Measurements from ENCODE around the gene WDR62. TPM values are rescaled to one million over a fixed set of nuclear protein-coding genes. Genes with fewer than 3 reads are reported as not detected.
A peak's percentile ranks its signal among the peaks of the same experiment; 100 is the strongest.

The WDR62 gene
- total RNA-seq, 2 donors from 2014 or later: 23.5 to 34.4 TPM

- H3K9me3 ChIP-seq (ENCODE audit: control insufficient read depth, low read length): no peaks in the 10 kb centered on the region
- no peak overlapping the region for H3K9ac ChIP-seq (ENCODE audit: extremely low read depth, low read length, poor library complexity, severe bottlenecking)
- Mint-ChIP-seq H3K9me3 (no peaks in the 10 kb centered on the region), H3K27me3 (ENCODE audit: insufficient read depth) (no peaks in the 10 kb centered on the region), H3K4me1 (peaks cover 9% of the 10 kb centered on the region), H3K27ac (no peak overlapping the region), H3K36me3 (ENCODE audit: low read depth) (peaks cover 16% of the 10 kb centered on the region), H3K4me3 (no peak overlapping the region)
- H3K4me3 ChIP-seq (ENCODE audit: low read length): no peak overlapping the region
- H3K36me3 ChIP-seq (ENCODE audit: control insufficient read depth, insufficient read depth, low read length): no peaks in the 10 kb centered on the region
- no peak for TF ChIP-seq CTCF (conservative IDR thresholded peaks at IDR 0.05)
- no peaks in the 10 kb centered on the region for H3K27me3 ChIP-seq (ENCODE audit: control insufficient read depth, insufficient read depth, low read length, poor library complexity, severe bottlenecking)
- no peak overlapping the region for H3K27ac ChIP-seq (ENCODE audit: low read depth, low read length)
- DNase-seq: no peak
- H3K4me1 ChIP-seq (ENCODE audit: control insufficient read depth, insufficient read depth, low read length): no peaks in the 10 kb centered on the region
Observed at GRCh38 chr19:36047835-36048234, 6.9 kb upstream of the WDR62 start.

- no peaks in the 10 kb centered on the region for H3K9me3 Mint-ChIP-seq
- no peaks in the 10 kb centered on the region for H3K4me1 ChIP-seq (ENCODE audit: control insufficient read depth, insufficient read depth, low read length)
- H3K9ac ChIP-seq (ENCODE audit: extremely low read depth, low read length, poor library complexity, severe bottlenecking): no peak overlapping the region
- no peaks in the 10 kb centered on the region for H3K9me3 ChIP-seq (ENCODE audit: control insufficient read depth, low read length)
- no peak for DNase-seq
- no peak for TF ChIP-seq CTCF (conservative IDR thresholded peaks at IDR 0.05)
- peaks cover 2% of the 10 kb centered on the region for H3K27me3 Mint-ChIP-seq (ENCODE audit: insufficient read depth)
- H3K27me3 ChIP-seq (ENCODE audit: control insufficient read depth, insufficient read depth, low read length, poor library complexity, severe bottlenecking): no peaks in the 10 kb centered on the region
- no peak overlapping the region for H3K4me3 ChIP-seq (ENCODE audit: low read length)
- no peak overlapping the region for H3K4me3 Mint-ChIP-seq
- H3K36me3 ChIP-seq (ENCODE audit: control insufficient read depth, insufficient read depth, low read length): no peaks in the 10 kb centered on the region
- no peak overlapping the region for H3K27ac ChIP-seq (ENCODE audit: low read depth, low read length)
- no peak overlapping the region for H3K27ac Mint-ChIP-seq
- peaks cover 13% of the 10 kb centered on the region for H3K4me1 Mint-ChIP-seq
- H3K36me3 Mint-ChIP-seq (ENCODE audit: low read depth): peaks cover 14% of the 10 kb centered on the region
- 89 to 95% methylated on average over 1 to 3 of the region's 4 CpGs for WGBS, 2 experiments (ENCODE audit: insufficient coverage in 1 of 2, insufficient read length in 1 of 2)
Observed at GRCh38 chr19:36049080-36049698, 5.5 kb upstream of the WDR62 start.

GRCh38 chr19:36051236-36051635, 3.5 kb upstream of the WDR62 start:
- Mint-ChIP-seq H3K27ac (peak overlapping the region; percentile 26), H3K4me3 (no peak overlapping the region), H3K4me1 (peaks cover 21% of the 10 kb centered on the region), H3K36me3 (ENCODE audit: low read depth) (peaks cover 4% of the 10 kb centered on the region), H3K27me3 (ENCODE audit: insufficient read depth) (peaks cover 2% of the 10 kb centered on the region), H3K9me3 (no peaks in the 10 kb centered on the region)
- peak; percentile 89 for DNase-seq
- WGBS, 2 experiments (ENCODE audit: insufficient coverage in 1 of 2, insufficient read length in 1 of 2): 17 to 26% methylated on average over 3 of the region's 3 CpGs
- Histone ChIP-seq H3K4me1 (ENCODE audit: control insufficient read depth, insufficient read depth, low read length) (peaks cover 3% of the 10 kb centered on the region), H3K27me3 (ENCODE audit: control insufficient read depth, insufficient read depth, low read length, poor library complexity, severe bottlenecking) (no peaks in the 10 kb centered on the region), H3K27ac (ENCODE audit: low read depth, low read length) (no peak overlapping the region), H3K36me3 (ENCODE audit: control insufficient read depth, insufficient read depth, low read length) (no peaks in the 10 kb centered on the region), H3K9me3 (ENCODE audit: control insufficient read depth, low read length) (no peaks in the 10 kb centered on the region), H3K4me3 (ENCODE audit: low read length) (no peak overlapping the region), H3K9ac (ENCODE audit: extremely low read depth, low read length, poor library complexity, severe bottlenecking) (no peak overlapping the region)
- TF ChIP-seq CTCF (conservative IDR thresholded peaks at IDR 0.05): peak; percentile 82
